GM23248 (cell line): ENCODE results near the gene DIP2C. TPM values are rescaled to one million over a fixed set of nuclear protein-coding genes. Genes with fewer than 3 reads are reported as not detected.
"Not testable (repeated sequence)": the region's sequence is repeated elsewhere in the genome, so short reads cannot be mapped to it uniquely, and the experiment has no call there.

Experiments used
- DNase-seq: peaks from one replicate; pipeline ENCODE4 v3.0.0-alpha.2; 2015
- H2AFZ ChIP-seq: fragments of 200-600 bp; sonication (generic); 2 replicates; pipeline ENCODE4 v1.6.1; 2016; ENCODE audit warnings: antibody characterized with exemption
- H3F3A ChIP-seq: fragments of 200-600 bp; sonication (generic); 2 replicates; pipeline ENCODE4 v1.6.1; 2016; ENCODE audit warnings: mild to moderate bottlenecking, antibody characterized with exemption, mixed run types; ENCODE audit not compliant: insufficient read depth
- H3K27ac ChIP-seq: fragments of 200-600 bp; sonication (generic); 2 replicates; pipeline ENCODE4 v1.5.1; 2016; ENCODE audit warnings: mild to moderate bottlenecking
- H3K27me3 ChIP-seq: fragments of 200-600 bp; sonication (generic); replicated peaks from 2 replicates; pipeline ENCODE4 v1.6.1; 2016; ENCODE audit warnings: mild to moderate bottlenecking; ENCODE audit not compliant: insufficient read depth
- H3K36me3 ChIP-seq: fragments of 200-600 bp; sonication (generic); 2 replicates; pipeline ENCODE4 v1.6.1; 2016; ENCODE audit warnings: low read depth, mild to moderate bottlenecking
- H3K4me1 ChIP-seq: fragments of 200-600 bp; sonication (generic); 2 replicates; pipeline ENCODE4 v1.6.1; 2016; ENCODE audit warnings: mild to moderate bottlenecking; ENCODE audit not compliant: insufficient read depth
- H3K4me2 ChIP-seq: fragments of 200-600 bp; sonication (generic); one replicate; pipeline ENCODE4 v1.6.1; 2016; ENCODE audit warnings: mild to moderate bottlenecking; ENCODE audit not compliant: unreplicated experiment
- H3K4me3 ChIP-seq: fragments of 200-600 bp; sonication (generic); 2 replicates; pipeline ENCODE4 v1.5.1; 2016; ENCODE audit warnings: mild to moderate bottlenecking
- H3K79me2 ChIP-seq: fragments of 200-600 bp; sonication (generic); 2 replicates; pipeline ENCODE4 v1.6.1; 2016; ENCODE audit warnings: mild to moderate bottlenecking; ENCODE audit not compliant: insufficient read depth
- H3K9ac ChIP-seq: fragments of 200-600 bp; sonication (generic); 2 replicates; pipeline ENCODE4 v1.6.1; 2016; ENCODE audit warnings: mild to moderate bottlenecking
- H3K9me2 ChIP-seq: fragments of 200-600 bp; sonication (generic); 2 replicates; pipeline ENCODE4 v1.6.1; 2016; ENCODE audit warnings: mixed run types, mild to moderate bottlenecking, moderate library complexity; ENCODE audit not compliant: insufficient read depth
- H3K9me3 ChIP-seq: fragments of 200-600 bp; sonication (generic); one replicate; pipeline ENCODE4 v1.6.1; 2017; ENCODE audit warnings: low read depth
- H4K20me1 ChIP-seq: fragments of 200-600 bp; sonication (generic); 2 replicates; pipeline ENCODE4 v1.6.0; 2016; ENCODE audit not compliant: insufficient read depth
- EZH2 ChIP-seq: fragments of 200-600 bp; sonication (generic); IDR thresholded peaks from 2 replicates; pipeline ENCODE4 v1.6.1; 2018; ENCODE audit warnings: antibody characterized with exemption, mild to moderate bottlenecking; ENCODE audit not compliant: insufficient read depth, poor library complexity, severe bottlenecking
- EZH2phosphoT487 ChIP-seq: fragments of 200-600 bp; sonication (generic); IDR thresholded peaks from 2 replicates; pipeline ENCODE4 v1.6.1; 2018; ENCODE audit warnings: antibody characterized with exemption, moderate library complexity, mild to moderate bottlenecking, low read depth; ENCODE audit not compliant: insufficient read depth
- WGBS, 2 experiments: methylation state at CpG; one replicate each; pipeline ENCODE4 v1.1.6; 2015 to 2017; ENCODE audit warnings: low lambda C conversion rate in 2 of 2, low coverage in 1 of 2; ENCODE audit errors: missing lambda C conversion rate in 2 of 2; 5-methylcytosine and 5-hydroxymethylcytosine counted together
- in situ Hi-C: fragments of 300-500 bp; cut with MboI; formaldehyde crosslinking; loops from 2 replicates; pipeline ENCODE4 v1.15.0; 2020
- polyA plus RNA-seq: library from polyadenylated mRNA; unstranded; fragments of >200 nt; fragmentation: Nextera tagmentation; extraction: Ambion mirVana; gene quantifications from 2 replicates; pipeline ENCODE4 v1.2.1, GENCODE V29; 2016
- total RNA-seq: library from RNA; depleted of rRNA; stranded (reverse); fragments of >200 nt; shearing (Covaris generic); gene quantifications from 2 replicates; pipeline ENCODE4 v1.2.3, GENCODE V29; 2014

Gene DIP2C
- total and polyA plus RNA-seq, 2 experiments from 2014 or later: 12.0 to 13.1 TPM

DNA sequence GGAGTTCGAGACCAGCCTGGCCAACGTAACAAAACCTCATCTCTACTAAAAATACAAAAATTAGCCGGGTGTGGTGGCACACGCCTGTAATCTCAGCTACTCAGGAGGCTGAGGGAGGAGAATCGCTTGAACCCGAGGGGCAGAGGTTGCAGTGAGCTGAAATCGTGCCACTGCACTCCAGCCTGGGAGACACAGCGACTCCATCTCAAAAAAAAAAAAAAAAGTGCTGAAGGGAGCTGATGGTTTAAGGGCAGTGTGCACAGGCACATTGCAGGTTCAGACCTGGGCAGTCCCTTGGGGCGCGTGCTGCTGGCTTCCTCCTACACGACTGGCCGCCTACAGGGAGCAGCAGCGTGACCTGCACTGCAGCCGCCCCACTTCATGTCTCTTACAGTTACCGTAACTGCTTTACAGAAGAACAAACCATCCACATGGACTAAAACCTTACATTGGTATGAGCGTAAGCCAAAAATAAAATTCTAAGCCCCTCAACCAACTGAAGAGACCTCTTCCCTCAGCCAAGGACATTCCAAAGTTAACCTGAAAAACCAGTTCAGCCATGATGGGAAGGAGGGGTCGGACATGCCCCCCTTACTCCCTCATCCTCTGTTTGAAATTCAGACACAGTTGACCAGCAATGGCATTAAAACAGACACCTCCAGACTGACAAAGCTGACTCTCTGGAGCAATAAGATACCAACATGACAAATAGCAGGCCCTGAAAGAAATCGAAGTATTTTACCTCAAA, 292.0 kb downstream of the DIP2C start:
- WGBS, 2 experiments: 95 to 97% methylated on average over 14 to 18 of the region's 18 CpGs

GRCh38 chr10:396535-397220, 292.8 kb downstream of the DIP2C start:
- Histone ChIP-seq H3K4me3 (no peak overlapping the region), H3F3A (no peaks in the 10 kb centered on the region), H3K36me3 (no peaks in the 10 kb centered on the region), H3K79me2 (no peaks in the 10 kb centered on the region), H3K4me1 (no peaks in the 10 kb centered on the region), H3K9me3 (no peaks in the 10 kb centered on the region), H3K4me2 (no peak overlapping the region), H3K27me3 (no peaks in the 10 kb centered on the region), H3K9me2 (no peaks in the 10 kb centered on the region), H3K27ac (no peak overlapping the region), H2AFZ (no peak overlapping the region), H3K9ac (no peak overlapping the region), H4K20me1 (no peaks in the 10 kb centered on the region)
- DNase-seq: peak; percentile 10
- no peak for TF ChIP-seq EZH2
- TF ChIP-seq EZH2phosphoT487: no peak
- 34 to 36% methylated on average over 8 of the region's 8 CpGs for WGBS, 2 experiments
- in situ Hi-C loops: no loop called here

More for the DNA sequence above, 292.0 kb downstream of the DIP2C start:
- no peaks in the 10 kb centered on the region for H4K20me1 ChIP-seq
- no peaks in the 10 kb centered on the region for H3K9me3 ChIP-seq
- H3K9me2 ChIP-seq: no peaks in the 10 kb centered on the region
- no peak overlapping the region for H2AFZ ChIP-seq
- in situ Hi-C loops: no loop called here
- no peak overlapping the region for H3K4me2 ChIP-seq
- no peak for DNase-seq
- no peaks in the 10 kb centered on the region for H3K36me3 ChIP-seq
- H3F3A ChIP-seq: no peaks in the 10 kb centered on the region
- H3K27me3 ChIP-seq: no peaks in the 10 kb centered on the region
- H3K9ac ChIP-seq: no peak overlapping the region
- no peaks in the 10 kb centered on the region for H3K79me2 ChIP-seq
- no peak for TF ChIP-seq EZH2phosphoT487
- no peak for TF ChIP-seq EZH2
- H3K4me1 ChIP-seq: no peaks in the 10 kb centered on the region
- H3K27ac ChIP-seq: no peak overlapping the region
- no peak overlapping the region for H3K4me3 ChIP-seq

DNA sequence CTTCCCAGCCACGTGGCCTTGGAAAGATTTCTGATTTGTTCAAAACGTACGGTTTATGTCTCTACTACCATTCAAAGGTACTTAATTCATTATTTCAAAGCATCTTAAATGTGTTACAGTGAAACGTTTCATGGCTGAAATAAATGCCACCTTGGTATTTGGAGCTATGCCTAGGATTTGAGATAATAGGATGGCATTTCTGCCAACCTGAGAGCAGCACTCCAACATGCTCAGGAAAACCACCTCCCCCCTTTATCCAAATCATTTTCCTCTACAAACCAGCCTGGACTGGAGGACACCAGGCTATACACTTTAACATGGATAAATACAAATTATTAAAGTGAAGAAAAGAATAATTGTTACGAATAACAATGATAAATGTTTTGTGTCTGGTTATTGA, 293.4 kb downstream of the DIP2C start:
- H3K27me3 ChIP-seq: no peaks in the 10 kb centered on the region
- H3K4me3 ChIP-seq: no peak overlapping the region
- H3F3A ChIP-seq: no peaks in the 10 kb centered on the region
- H4K20me1 ChIP-seq: no peaks in the 10 kb centered on the region
- no peak for DNase-seq
- H3K9ac ChIP-seq: no peak overlapping the region
- in situ Hi-C loops: no loop called here
- TF ChIP-seq EZH2phosphoT487 (no peak), EZH2 (no peak)
- H3K9me3 ChIP-seq: no peaks in the 10 kb centered on the region
- no peaks in the 10 kb centered on the region for H3K4me1 ChIP-seq
- WGBS, 2 experiments: 60 to 65% methylated on average over 5 of the region's 5 CpGs
- no peak overlapping the region for H3K27ac ChIP-seq
- no peaks in the 10 kb centered on the region for H3K36me3 ChIP-seq
- H2AFZ ChIP-seq: no peak overlapping the region
- no peaks in the 10 kb centered on the region for H3K9me2 ChIP-seq
- H3K4me2 ChIP-seq: no peak overlapping the region
- no peaks in the 10 kb centered on the region for H3K79me2 ChIP-seq

DNA sequence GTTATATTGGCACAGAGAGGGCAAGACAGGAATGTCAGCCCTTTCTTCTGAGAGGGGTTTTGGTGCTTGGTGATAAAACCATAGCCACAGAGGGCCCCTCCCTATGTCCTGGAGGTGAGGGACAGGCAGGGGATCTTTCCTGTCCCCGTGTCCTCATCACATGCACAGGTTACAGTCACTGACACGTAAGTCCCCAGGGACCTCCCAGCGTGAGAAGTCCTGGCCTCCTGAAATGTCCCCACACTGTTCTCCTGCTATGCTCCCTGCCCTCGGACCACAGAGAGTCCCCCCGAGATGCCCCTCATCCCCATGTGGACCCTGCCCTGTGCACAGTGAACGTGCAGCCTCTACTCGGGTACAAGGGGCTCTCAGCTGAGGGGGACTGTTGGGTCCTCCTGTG, 293.8 kb downstream of the DIP2C start:
- H3K27ac ChIP-seq: no peak overlapping the region
- no peak overlapping the region for H3K4me3 ChIP-seq
- no peaks in the 10 kb centered on the region for H3F3A ChIP-seq
- H3K9ac ChIP-seq: no peak overlapping the region
- no peak overlapping the region for H3K4me2 ChIP-seq
- H3K9me3 ChIP-seq: no peaks in the 10 kb centered on the region
- H2AFZ ChIP-seq: no peak overlapping the region
- in situ Hi-C loops: no loop called here
- H3K4me1 ChIP-seq: no peaks in the 10 kb centered on the region
- TF ChIP-seq EZH2: no peak
- TF ChIP-seq EZH2phosphoT487: no peak
- no peaks in the 10 kb centered on the region for H3K9me2 ChIP-seq
- WGBS, 2 experiments: 92 to 94% methylated on average over 4 to 7 of the region's 7 CpGs
- no peak for DNase-seq
- no peaks in the 10 kb centered on the region for H3K36me3 ChIP-seq
- no peaks in the 10 kb centered on the region for H4K20me1 ChIP-seq
- H3K27me3 ChIP-seq: no peaks in the 10 kb centered on the region
- H3K79me2 ChIP-seq: no peaks in the 10 kb centered on the region

DNA sequence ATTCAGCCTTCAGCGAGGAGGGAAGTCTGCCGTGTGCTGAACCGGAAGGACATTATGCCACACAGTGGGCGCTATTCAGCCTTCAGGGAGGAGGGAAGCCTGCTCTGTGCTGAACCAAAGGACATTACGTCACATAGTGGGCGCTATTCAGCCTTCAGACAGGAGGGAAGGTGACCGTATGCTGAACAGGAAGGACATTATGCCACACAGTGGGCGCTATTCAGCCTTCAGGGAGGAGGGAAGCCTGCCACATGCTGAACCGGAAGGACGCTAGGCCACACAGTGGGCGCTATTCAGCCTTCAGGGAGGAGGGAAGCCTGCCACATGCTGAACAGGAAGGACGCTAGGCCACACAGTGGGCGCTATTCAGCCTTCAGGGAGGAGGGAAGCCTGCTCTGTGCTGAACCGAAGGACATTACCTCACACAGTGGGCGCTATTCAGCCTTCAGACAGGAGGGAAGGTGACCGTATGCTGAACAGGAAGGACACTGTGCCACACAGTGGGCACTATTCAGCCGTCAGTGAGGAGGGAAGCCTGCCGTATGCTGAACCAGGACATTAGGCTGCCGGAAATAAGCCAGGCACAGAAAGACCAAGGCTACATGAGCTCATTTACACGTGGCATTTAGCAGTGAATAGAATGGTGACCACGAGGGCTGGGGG, 294.9 kb downstream of the DIP2C start:
- H3K4me1 ChIP-seq, H3K4me2 ChIP-seq, H4K20me1 ChIP-seq, H3K9ac ChIP-seq, H3K9me3 ChIP-seq, H3K79me2 ChIP-seq, H3F3A ChIP-seq, H2AFZ ChIP-seq, H3K9me2 ChIP-seq, in situ Hi-C loops, H3K27ac ChIP-seq, H3K36me3 ChIP-seq, H3K27me3 ChIP-seq, H3K4me3 ChIP-seq: not testable (repeated sequence)
- 69 to 72% methylated on average over 19 to 21 of the region's 21 CpGs for WGBS, 2 experiments
- peak; percentile 58 for DNase-seq
